ENCODE measurements around the gene ARID1B. TPM values are rescaled to one million over a fixed set of nuclear protein-coding genes. Genes with fewer than 3 reads are reported as not detected.

ARID1B gene
- total RNA-seq, 1 donor from 2014 or later, result 155 TPM

DNA sequence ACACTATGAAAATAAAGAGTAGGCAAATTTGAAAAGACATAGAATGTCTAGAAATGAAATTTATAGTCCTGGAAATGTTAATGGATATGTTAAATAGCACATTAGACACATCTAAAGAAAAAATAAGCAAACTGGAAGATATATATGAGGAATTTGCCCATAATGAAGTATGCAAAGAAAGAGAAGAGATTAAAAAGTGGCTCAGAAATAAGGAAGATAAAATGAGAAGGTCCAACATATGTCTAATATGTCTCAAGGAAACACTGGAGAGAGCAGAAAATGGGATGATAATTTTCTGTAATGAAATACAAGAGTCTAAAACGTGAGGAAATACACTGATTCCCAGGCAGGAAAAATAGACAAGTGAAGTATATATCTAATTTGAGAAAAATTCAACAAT, 36.6 kb upstream of the ARID1B start:
- no peaks in the 10 kb centered on the region for H3K4me1 Mint-ChIP-seq
- H3K4me3 Mint-ChIP-seq, result no peak overlapping the region
- peaks cover 2% of the 10 kb centered on the region for H3K27me3 Mint-ChIP-seq (ENCODE audit: low read depth)
- DNase-seq (ENCODE audit: low spot score in 2 of 2, unreplicated experiment in 2 of 2), result no peak
- TF ChIP-seq, protein P1, sequence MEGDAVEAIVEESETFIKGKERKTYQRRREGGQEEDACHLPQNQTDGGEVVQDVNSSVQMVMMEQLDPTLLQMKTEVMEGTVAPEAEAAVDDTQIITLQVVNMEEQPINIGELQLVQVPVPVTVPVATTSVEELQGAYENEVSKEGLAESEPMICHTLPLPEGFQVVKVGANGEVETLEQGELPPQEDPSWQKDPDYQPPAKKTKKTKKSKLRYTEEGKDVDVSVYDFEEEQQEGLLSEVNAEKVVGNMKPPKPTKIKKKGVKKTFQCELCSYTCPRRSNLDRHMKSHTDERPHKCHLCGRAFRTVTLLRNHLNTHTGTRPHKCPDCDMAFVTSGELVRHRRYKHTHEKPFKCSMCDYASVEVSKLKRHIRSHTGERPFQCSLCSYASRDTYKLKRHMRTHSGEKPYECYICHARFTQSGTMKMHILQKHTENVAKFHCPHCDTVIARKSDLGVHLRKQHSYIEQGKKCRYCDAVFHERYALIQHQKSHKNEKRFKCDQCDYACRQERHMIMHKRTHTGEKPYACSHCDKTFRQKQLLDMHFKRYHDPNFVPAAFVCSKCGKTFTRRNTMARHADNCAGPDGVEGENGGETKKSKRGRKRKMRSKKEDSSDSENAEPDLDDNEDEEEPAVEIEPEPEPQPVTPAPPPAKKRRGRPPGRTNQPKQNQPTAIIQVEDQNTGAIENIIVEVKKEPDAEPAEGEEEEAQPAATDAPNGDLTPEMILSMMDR (IDR thresholded peaks at IDR 0.05; ENCODE audit: unreplicated experiment), result no peak
- H3K27ac Mint-ChIP-seq, result no peak overlapping the region
- peaks cover 3% of the 10 kb centered on the region for H3K36me3 Mint-ChIP-seq
- peaks cover 17% of the 10 kb centered on the region for H3K9me3 Mint-ChIP-seq

DNA sequence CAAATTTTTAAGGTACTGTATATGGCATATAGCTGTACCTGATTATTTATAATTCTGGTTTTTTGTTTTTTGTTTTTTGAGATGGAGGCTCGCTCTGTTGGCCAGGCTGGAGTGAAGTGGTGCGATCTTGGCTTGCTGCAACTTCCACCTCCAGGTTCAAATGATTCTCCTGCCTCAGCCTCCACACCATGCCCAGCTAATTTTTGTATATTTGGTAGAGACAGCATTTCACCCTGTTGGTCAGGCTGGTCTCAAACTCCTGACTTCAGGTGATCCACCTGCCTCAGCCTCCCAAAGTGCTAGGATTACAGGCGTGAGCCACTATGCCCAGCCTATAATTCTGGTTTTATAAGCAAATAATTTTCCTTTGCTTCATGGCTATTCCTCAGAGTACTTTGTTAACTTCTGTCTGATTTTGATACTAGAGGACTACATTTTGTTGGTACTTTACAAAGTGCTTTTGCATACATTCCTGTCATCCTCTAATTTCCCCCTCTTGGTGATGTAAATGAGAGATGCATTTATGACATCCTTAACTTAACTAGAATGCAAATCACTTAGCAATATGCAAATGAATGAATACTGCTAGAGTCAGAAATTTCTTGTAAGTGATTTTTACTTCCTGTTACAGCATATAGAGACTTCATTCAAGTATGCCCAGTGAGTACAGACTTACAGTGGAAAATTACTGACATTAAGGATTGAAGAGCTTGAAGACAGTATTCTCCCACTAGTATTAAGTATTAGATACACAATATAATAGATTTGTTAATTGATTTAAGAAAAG, 35.7 kb upstream of the ARID1B start:
- Mint-ChIP-seq H3K4me3 (no peak overlapping the region), H3K27ac (no peak overlapping the region), H3K4me1 (no peaks in the 10 kb centered on the region), H3K27me3 (ENCODE audit: low read depth) (peaks cover 1% of the 10 kb centered on the region), H3K9me3 (peaks cover 17% of the 10 kb centered on the region), H3K36me3 (peaks cover 3% of the 10 kb centered on the region)
- DNase-seq (ENCODE audit: low spot score in 2 of 2, unreplicated experiment in 2 of 2), result no peak
- TF ChIP-seq, protein P1 (IDR thresholded peaks at IDR 0.05; ENCODE audit: unreplicated experiment), result no peak

DNA sequence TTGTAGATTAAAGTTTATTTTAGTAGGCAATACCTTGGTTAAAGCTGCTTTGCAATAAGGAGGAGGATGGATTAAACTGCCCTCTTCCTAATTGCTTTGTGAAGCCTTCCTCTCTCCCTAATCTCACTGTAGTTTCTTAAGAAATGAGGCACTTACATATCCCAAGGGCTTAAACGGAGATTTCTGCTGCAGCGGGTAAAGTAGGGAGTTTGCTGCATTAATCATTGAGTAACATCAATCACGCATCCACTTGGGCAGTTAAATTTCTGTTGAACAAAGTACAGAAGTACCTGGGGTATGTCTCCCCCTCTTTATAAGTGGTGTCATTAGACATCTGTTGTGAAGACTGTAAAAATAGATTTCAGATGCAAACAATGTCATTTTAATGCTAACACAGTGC, 29.5 kb upstream of the ARID1B start:
- no peak for DNase-seq (ENCODE audit: low spot score in 2 of 2, unreplicated experiment in 2 of 2)
- no peaks in the 10 kb centered on the region for H3K36me3 Mint-ChIP-seq
- H3K27me3 Mint-ChIP-seq (ENCODE audit: low read depth), result peaks cover 1% of the 10 kb centered on the region
- TF ChIP-seq, protein P1 (IDR thresholded peaks at IDR 0.05; ENCODE audit: unreplicated experiment), result no peak
- H3K9me3 Mint-ChIP-seq, result no peaks in the 10 kb centered on the region
- no peak overlapping the region for H3K4me3 Mint-ChIP-seq
- H3K27ac Mint-ChIP-seq, result no peak overlapping the region
- H3K4me1 Mint-ChIP-seq, result no peaks in the 10 kb centered on the region

DNA sequence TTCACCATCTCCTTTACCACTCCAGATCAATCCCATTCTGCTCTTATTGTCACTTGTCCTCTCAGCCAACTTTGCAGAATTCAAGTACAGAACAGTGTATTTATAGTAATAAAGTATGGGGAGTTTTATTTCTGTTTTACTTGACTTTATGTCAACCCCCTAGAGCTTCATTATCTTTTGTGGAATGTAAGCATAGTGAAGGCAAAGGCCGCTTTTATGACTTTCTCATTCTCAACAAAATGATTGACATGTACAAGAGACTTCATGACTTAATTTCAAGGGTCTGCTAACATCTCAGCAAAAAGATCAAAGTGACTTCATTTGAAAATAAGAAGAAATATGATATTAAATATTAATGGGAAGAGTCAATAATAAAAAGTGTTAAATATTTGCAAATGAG, 28.7 kb upstream of the ARID1B start:
- Mint-ChIP-seq H3K27ac (no peak overlapping the region), H3K9me3 (no peaks in the 10 kb centered on the region), H3K27me3 (ENCODE audit: low read depth) (peaks cover 1% of the 10 kb centered on the region), H3K4me1 (no peaks in the 10 kb centered on the region), H3K4me3 (no peak overlapping the region), H3K36me3 (no peaks in the 10 kb centered on the region)
- no peak for DNase-seq (ENCODE audit: low spot score in 2 of 2, unreplicated experiment in 2 of 2)
- TF ChIP-seq, protein P1 (IDR thresholded peaks at IDR 0.05; ENCODE audit: unreplicated experiment), result no peak

DNA sequence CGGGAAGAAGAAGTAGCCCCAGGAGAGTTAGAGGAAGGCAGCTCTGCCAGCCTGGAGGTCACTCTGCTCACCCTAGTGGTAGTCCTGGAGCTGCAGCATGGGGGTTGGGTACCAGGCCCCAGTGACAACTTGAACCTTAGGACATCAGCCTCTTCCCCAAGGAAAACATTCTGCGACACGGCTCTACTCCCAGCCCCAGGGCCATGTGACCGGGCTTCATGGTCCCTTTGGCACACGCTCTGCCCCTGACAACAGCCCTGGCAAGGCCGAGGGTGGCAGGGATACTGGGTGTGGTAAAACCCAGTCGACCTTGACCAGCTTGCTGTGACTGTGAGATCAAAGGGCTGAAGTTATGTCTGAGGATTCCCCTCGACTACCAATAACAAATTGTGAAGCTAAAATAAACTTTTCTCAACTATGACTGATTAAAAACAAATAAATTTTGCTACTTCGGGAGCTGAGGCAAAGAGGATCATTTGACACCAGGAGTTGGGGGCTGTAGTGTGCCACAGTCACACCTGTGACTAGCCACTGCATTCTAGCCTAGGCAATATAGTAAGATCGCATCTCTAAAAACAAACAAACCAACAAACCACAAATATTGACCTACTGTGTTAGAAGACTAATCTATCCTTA, 24.4 kb upstream of the ARID1B start:
- Mint-ChIP-seq H3K4me1 (no peaks in the 10 kb centered on the region), H3K27me3 (ENCODE audit: low read depth) (no peaks in the 10 kb centered on the region), H3K27ac (no peak overlapping the region), H3K9me3 (no peaks in the 10 kb centered on the region), H3K36me3 (no peaks in the 10 kb centered on the region), H3K4me3 (no peak overlapping the region)
- DNase-seq (ENCODE audit: low spot score in 2 of 2, unreplicated experiment in 2 of 2), result no peak
- TF ChIP-seq, protein P1 (IDR thresholded peaks at IDR 0.05; ENCODE audit: unreplicated experiment), result no peak
